Fibroblast of villous mesenchyme (primary cell): ENCODE measurements around the gene AMBP. TPM values are rescaled to one million over a fixed set of nuclear protein-coding genes. Genes with fewer than 3 reads are reported as not detected.

Source experiments
- DNase-seq: peaks from one replicate; pipeline ENCODE4 v3.0.0-alpha.2; 2010; ENCODE audit warnings: low read depth
- H3K4me3 ChIP-seq: 2 replicates; pipeline ENCODE4 v1.5.1; 2011; ENCODE audit warnings: low read depth, mild to moderate bottlenecking, low read length
- CTCF ChIP-seq: IDR thresholded peaks from 2 replicates; pipeline ENCODE4 v1.5.1; 2012; ENCODE audit warnings: low read depth, mild to moderate bottlenecking, low read length; ENCODE audit not compliant: insufficient read depth
- total RNA-seq: library from RNA; depleted of rRNA; stranded (reverse); fragments of >200 nt; gene quantifications from 2 replicates; pipeline ENCODE4 v1.2.3, GENCODE V29; 2012

AMBP gene
- not detected in 2 replicates for total RNA-seq

- no peak within 1 kb of the TSS for H3K4me3 ChIP-seq
- DNase-seq = no peak
- TF ChIP-seq CTCF = no peak
These were observed at the start of gene AMBP for GRCh38 chr9:114078021-114078780. AMBP (minus strand) TSS chr9:114078300; CDS start chr9:114078209, 91 bp downstream.

GRCh38 chr9:114126247-114127060 is 48.4 kb upstream of the AMBP start:
- H3K4me3 ChIP-seq = no peak overlapping the region
- no peak for TF ChIP-seq CTCF
- no peak for DNase-seq

GRCh38 chr9:114125476-114126013 is 47.4 kb upstream of the AMBP start:
- no peak for DNase-seq
- no peak overlapping the region for H3K4me3 ChIP-seq
- no peak for TF ChIP-seq CTCF

GRCh38 chr9:114124666-114125475 is 46.8 kb upstream of the AMBP start:
- H3K4me3 ChIP-seq = no peak overlapping the region
- DNase-seq = no peak

GRCh38 chr9:114124138-114124537 is 46.0 kb upstream of the AMBP start:
- TF ChIP-seq CTCF = no peak
- DNase-seq = no peak
- no peak overlapping the region for H3K4me3 ChIP-seq

More at GRCh38 chr9:114124666-114125475, 46.8 kb upstream of the AMBP start:
- TF ChIP-seq CTCF = no peak
